Uterus (tissue), 4 donors: Measurements from ENCODE around the gene PTPA. TPM values are rescaled to one million over a fixed set of nuclear protein-coding genes. Genes with fewer than 3 reads are reported as not detected.

ENCODE experiments used
- DNase-seq, 2 donors: peaks; one replicate each; pipeline ENCODE4 v3.0.0-alpha.2; 2019 to 2020
- H3K27ac ChIP-seq, 2 donors: fragments of 200-600 bp; sonication (generic); 1 replicate in 1 of 2; 2 replicates in 1 of 2; pipeline ENCODE4 v1.5.1; 2016 to 2018
- H3K27me3 ChIP-seq, 2 donors: fragments of 200-600 bp; sonication (generic); one replicate each; pipeline ENCODE4 v1.5.1; 2018 to 2019; ENCODE audit warnings: control low read depth in 1 of 2
- H3K36me3 ChIP-seq, 2 donors: fragments of 200-600 bp; sonication (generic); one replicate each; pipeline ENCODE4 v1.5.1; 2019; ENCODE audit warnings: control low read depth in 1 of 2
- H3K4me1 ChIP-seq, 2 donors: fragments of 200-600 bp; sonication (generic); one replicate each; pipeline ENCODE4 v1.5.1; 2018 to 2019; ENCODE audit warnings: control low read depth in 1 of 2
- H3K4me3 ChIP-seq, 2 donors: fragments of 200-600 bp; sonication (generic); 1 replicate in 1 of 2; 2 replicates in 1 of 2; pipeline ENCODE4 v1.5.1; 2018 to 2019; ENCODE audit warnings: mild to moderate bottlenecking in 1 of 2
- H3K9me3 ChIP-seq, 2 donors: fragments of 200-600 bp; sonication (generic); one replicate each; pipeline ENCODE4 v1.5.1; 2019; ENCODE audit warnings: control low read depth in 1 of 2
- POLR2A ChIP-seq, 2 donors: fragments of 450-650 bp; IDR thresholded peaks; one replicate each; pipeline ENCODE4 v1.6.1; 2016; ENCODE audit warnings: antibody characterized with exemption in 2 of 2, mild to moderate bottlenecking in 1 of 2, moderate library complexity in 1 of 2
- intact Hi-C: fragments of 100-400 bp; cut with DNase I; formaldehyde crosslinking; loops from one replicate; pipeline ENCODE4 v1.15.1; 2023; ENCODE audit warnings: low total_unique reads
- total RNA-seq, 4 donors: library from RNA; depleted of rRNA in 3 of 4; stranded (reverse); fragments of >200 nt in 3 of 4; gene quantifications; one replicate each; pipeline versions ENCODE4 v1.1.0 to v1.2.4, GENCODE V29; 2014 to 2023
- TF ChIP-seq, protein P1 (sequence below), 4 experiments: fragments of 200-600 bp in 2 of 4; fragments of 450-650 bp in 2 of 4; sonication (generic) in 2 of 4; IDR thresholded peaks; one replicate each; pipeline ENCODE4 v1.5.1; 2016 to 2019; ENCODE audit warnings: antibody characterized with exemption in 4 of 4, mild to moderate bottlenecking in 2 of 4, moderate library complexity in 1 of 4
- donor health status: DM: yes; HTN: yes; CAD: no.

The PTPA gene
- total RNA-seq, 4 donors from 2014 or later = 28.9 to 107 (median 62.1) TPM

DNA sequence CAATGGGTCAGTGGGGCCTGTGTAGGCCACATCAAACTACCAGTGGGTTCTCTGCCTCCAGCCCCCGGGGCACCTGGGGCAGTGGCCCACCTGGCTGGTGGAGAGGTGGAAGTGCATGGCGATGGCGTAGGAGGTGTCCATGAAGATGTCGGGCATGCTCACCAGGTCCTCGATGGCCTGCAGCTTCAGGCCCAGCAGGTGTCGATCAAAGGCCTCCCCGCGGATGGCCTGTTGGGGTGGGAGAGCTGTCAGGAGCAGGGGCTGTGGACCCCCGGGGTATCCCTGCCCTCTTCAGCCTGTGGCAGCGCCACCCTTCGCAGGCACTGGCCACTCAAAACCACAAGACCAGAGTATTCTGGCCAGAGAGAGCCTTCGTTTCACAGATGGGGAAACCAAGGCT lies 15.3 kb upstream of the PTPA start:
- H3K36me3 ChIP-seq = no peaks in the 10 kb centered on the region
- intact Hi-C loops = no loop called here
- H3K27me3 ChIP-seq = no peaks in the 10 kb centered on the region

GRCh38 chr9:129097671-129098306 lies 13.4 kb upstream of the PTPA start:
- intact Hi-C loops = no loop called here
- Histone ChIP-seq H3K27me3 (no peaks in the 10 kb centered on the region), H3K27ac (no peak overlapping the region), H3K4me3 (no peak overlapping the region), H3K4me1 (no peaks in the 10 kb centered on the region), H3K36me3 (no peaks in the 10 kb centered on the region), H3K9me3 (no peaks in the 10 kb centered on the region)
- TF ChIP-seq, protein P1, sequence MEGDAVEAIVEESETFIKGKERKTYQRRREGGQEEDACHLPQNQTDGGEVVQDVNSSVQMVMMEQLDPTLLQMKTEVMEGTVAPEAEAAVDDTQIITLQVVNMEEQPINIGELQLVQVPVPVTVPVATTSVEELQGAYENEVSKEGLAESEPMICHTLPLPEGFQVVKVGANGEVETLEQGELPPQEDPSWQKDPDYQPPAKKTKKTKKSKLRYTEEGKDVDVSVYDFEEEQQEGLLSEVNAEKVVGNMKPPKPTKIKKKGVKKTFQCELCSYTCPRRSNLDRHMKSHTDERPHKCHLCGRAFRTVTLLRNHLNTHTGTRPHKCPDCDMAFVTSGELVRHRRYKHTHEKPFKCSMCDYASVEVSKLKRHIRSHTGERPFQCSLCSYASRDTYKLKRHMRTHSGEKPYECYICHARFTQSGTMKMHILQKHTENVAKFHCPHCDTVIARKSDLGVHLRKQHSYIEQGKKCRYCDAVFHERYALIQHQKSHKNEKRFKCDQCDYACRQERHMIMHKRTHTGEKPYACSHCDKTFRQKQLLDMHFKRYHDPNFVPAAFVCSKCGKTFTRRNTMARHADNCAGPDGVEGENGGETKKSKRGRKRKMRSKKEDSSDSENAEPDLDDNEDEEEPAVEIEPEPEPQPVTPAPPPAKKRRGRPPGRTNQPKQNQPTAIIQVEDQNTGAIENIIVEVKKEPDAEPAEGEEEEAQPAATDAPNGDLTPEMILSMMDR (IDR thresholded peaks at IDR 0.05) = no peak
- TF ChIP-seq POLR2A (IDR thresholded peaks at IDR 0.05) = no peak
- DNase-seq = no peak

More for the DNA sequence above, 15.3 kb upstream of the PTPA start:
- TF ChIP-seq, protein P1 (IDR thresholded peaks at IDR 0.05) = no peak
- TF ChIP-seq POLR2A (IDR thresholded peaks at IDR 0.05) = no peak
- H3K27ac ChIP-seq = no peak overlapping the region
- H3K9me3 ChIP-seq = no peaks in the 10 kb centered on the region
- DNase-seq = no peak
- no peak overlapping the region for H3K4me3 ChIP-seq
- H3K4me1 ChIP-seq = no peaks in the 10 kb centered on the region

GRCh38 chr9:129098328-129098727 lies 12.9 kb upstream of the PTPA start:
- TF ChIP-seq, protein P1 (IDR thresholded peaks at IDR 0.05) = no peak
- TF ChIP-seq POLR2A (IDR thresholded peaks at IDR 0.05) = no peak
- no peaks in the 10 kb centered on the region for H3K27me3 ChIP-seq
- no peaks in the 10 kb centered on the region for H3K9me3 ChIP-seq
- H3K4me1 ChIP-seq = no peaks in the 10 kb centered on the region
- no peak for DNase-seq
- intact Hi-C loops = no loop called here
- no peak overlapping the region for H3K4me3 ChIP-seq
- H3K36me3 ChIP-seq = no peaks in the 10 kb centered on the region
- no peak overlapping the region for H3K27ac ChIP-seq

- Histone ChIP-seq H3K4me3 (no peak overlapping the region), H3K27me3 (no peaks in the 10 kb centered on the region), H3K4me1 (no peaks in the 10 kb centered on the region), H3K36me3 (no peaks in the 10 kb centered on the region), H3K27ac (no peak overlapping the region), H3K9me3 (no peaks in the 10 kb centered on the region)
- intact Hi-C loops = no loop called here
- no peak for DNase-seq
- TF ChIP-seq, protein P1 (IDR thresholded peaks at IDR 0.05) = no peak
- no peak for TF ChIP-seq POLR2A (IDR thresholded peaks at IDR 0.05)
These were observed 10.6 kb upstream of the PTPA start for GRCh38 chr9:129100383-129101169.

DNA sequence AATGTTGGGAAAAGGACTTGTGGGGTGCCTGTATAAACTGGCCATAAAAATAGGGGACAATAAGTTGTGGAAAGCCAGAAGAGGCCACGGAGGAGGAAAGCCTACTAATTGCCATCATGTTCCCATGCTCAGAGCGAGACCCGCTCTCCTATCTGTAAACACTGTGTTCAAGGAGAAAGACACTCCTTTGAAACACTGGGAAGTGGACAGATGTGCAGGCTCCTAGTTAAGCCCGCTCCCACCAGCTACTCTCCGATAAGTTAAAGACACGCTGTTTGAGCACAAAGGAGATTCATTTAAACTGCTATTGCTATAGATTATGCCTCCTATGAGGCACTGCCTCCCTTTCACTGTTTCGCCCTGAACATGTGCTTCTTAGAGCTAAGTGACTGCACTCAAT lies 9.9 kb upstream of the PTPA start:
- H3K9me3 ChIP-seq = no peaks in the 10 kb centered on the region
- H3K4me1 ChIP-seq = no peaks in the 10 kb centered on the region
- H3K4me3 ChIP-seq = no peak overlapping the region
- intact Hi-C loops = no loop called here
- no peaks in the 10 kb centered on the region for H3K36me3 ChIP-seq
- no peak overlapping the region for H3K27ac ChIP-seq
- TF ChIP-seq, protein P1 (IDR thresholded peaks at IDR 0.05) = no peak
- TF ChIP-seq POLR2A (IDR thresholded peaks at IDR 0.05) = no peak
- no peak for DNase-seq
- H3K27me3 ChIP-seq = no peaks in the 10 kb centered on the region
